PC-3 (cell line): ENCODE data around the gene XPR1.
"Not testable (repeated sequence)": the region's sequence is repeated elsewhere in the genome, so short reads cannot be mapped to it uniquely, and the experiment has no call there.

Source experiments
- CTCF ChIP-seq: fragments of 300-600 bp; sonication (generic); conservative IDR thresholded peaks from 2 replicates; pipeline ENCODE4 v1.5.1; 2017; ENCODE audit warnings: antibody characterized with exemption, low read depth, mild to moderate bottlenecking, low read length
- EZH2 ChIP-seq: fragments of 300-600 bp; sonication (generic); IDR thresholded peaks from one replicate; pipeline ENCODE4 v1.6.1; 2017; ENCODE audit warnings: antibody characterized with exemption, mild to moderate bottlenecking, low read length; ENCODE audit not compliant: unreplicated experiment

GRCh38 chr1:180726024-180726423 is 94.2 kb downstream of the XPR1 start:
- TF ChIP-seq CTCF, EZH2: not testable (repeated sequence)
